Measurements from ENCODE around the gene SLC49A3. TPM values are rescaled to one million over a fixed set of nuclear protein-coding genes. Genes with fewer than 3 reads are reported as not detected.

The SLC49A3 gene
- total RNA-seq, 2 experiments from 2014 or later = 0.23 TPM; not detected in 1

DNA sequence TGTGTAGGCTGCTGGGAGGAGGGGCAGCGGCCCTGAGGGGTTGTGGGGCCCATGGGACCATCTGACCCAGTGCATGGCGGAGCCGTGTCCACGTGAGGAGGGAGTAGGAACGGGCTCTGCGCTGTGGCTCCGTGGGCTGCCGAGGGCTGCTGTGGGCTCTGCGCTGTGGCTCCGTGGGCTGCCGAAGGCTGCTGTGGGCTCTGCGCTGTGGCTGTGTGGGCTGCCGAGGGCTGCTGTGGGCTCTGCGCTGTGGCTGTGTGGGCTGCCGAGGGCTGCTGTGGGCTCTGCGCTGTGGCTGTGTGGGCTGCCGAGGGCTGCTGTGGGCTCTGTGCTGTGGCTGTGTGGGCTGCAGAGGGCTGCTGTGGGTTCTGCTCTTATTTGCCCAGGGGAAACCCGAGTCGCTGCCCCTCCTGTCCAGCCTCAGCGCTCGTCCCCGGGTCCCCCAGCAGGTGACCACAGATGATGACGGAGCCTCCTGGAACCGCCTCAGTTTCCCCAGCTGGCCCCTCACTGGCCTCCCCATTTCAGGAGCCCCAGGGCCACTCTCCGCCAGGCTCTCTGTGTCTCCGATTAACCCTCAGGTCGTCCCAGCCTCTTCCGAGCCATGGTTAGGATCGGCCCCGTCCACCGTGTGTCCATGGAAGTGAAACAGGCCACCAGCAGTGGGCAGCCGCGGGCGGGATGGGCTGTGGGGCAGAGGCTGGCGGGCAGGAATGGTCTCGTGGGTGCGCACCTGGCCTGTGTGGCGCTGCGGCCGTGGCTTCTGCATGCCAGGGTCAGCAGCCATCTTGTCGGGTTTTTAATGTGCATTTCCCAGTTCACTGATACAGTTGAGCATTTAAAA is 36.7 kb upstream of the SLC49A3 start:
- DNase-seq = no peak
- Mint-ChIP-seq H3K27me3 (no peaks in the 10 kb centered on the region), H3K36me3 (ENCODE audit: low read depth) (peaks cover 20% of the 10 kb centered on the region), H3K27ac (no peak overlapping the region), H3K9me3 (no peaks in the 10 kb centered on the region), H3K4me1 (ENCODE audit: low read depth) (peaks cover 4% of the 10 kb centered on the region), H3K4me3 (no peak overlapping the region)
- no peak for ATAC-seq
- ChIA-PET POLR2A (no interaction called here), CTCF (no interaction called here)
- no peak for TF ChIP-seq CTCF (IDR thresholded peaks at IDR 0.05)
- intact Hi-C loops (cut with micrococcal nuclease) = no loop called here

- H3K9me3 Mint-ChIP-seq = no peaks in the 10 kb centered on the region
- POLR2A ChIA-PET = no interaction called here
Observed at GRCh38 chr4:723751-724530, 35.0 kb upstream of the SLC49A3 start.

DNA sequence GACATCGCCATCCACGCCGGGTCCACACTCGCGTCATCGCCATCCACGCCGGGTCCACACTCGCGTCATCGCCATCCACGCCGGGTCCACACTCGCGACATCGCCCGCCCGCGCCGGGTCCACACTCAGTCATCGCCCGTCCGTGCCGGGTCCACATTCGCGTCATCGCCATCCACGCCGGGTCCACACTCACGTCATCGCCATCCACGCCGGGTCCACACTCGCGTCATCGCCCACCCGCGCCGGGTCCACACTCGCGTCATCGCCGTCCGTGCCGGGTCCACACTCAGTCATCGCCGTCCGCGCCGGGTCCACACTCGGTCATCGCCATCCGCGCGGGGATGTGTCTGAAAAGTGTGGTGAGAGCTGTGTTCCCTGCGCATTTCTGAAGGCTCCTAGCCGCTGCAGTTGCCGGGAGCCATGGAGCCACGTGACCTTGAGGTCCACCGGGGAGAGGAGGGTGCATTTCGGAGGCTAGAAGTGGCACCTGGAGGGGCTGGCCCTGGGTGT is 34.0 kb upstream of the SLC49A3 start:
- peaks cover 8% of the 10 kb centered on the region for H3K4me1 Mint-ChIP-seq (ENCODE audit: low read depth)
- POLR2A ChIA-PET = no interaction called here
- ATAC-seq (no peak), DNase-seq (no peak)
- TF ChIP-seq CTCF (IDR thresholded peaks at IDR 0.05) = no peak
- intact Hi-C loops (cut with micrococcal nuclease) = no loop called here
- H3K36me3 Mint-ChIP-seq (ENCODE audit: low read depth) = peaks cover 19% of the 10 kb centered on the region
- H3K27me3 Mint-ChIP-seq = no peaks in the 10 kb centered on the region
- CTCF ChIA-PET = interaction anchor here (1.2 kb wide), 1 partner anchor 20 kb away, joined by 4 read pairs; no protein-coding TSS in a partner anchor
- H3K4me3 Mint-ChIP-seq = no peak overlapping the region
- no peaks in the 10 kb centered on the region for H3K9me3 Mint-ChIP-seq
- H3K27ac Mint-ChIP-seq = no peak overlapping the region

More at GRCh38 chr4:723751-724530, 35.0 kb upstream of the SLC49A3 start:
- Mint-ChIP-seq H3K27ac (no peak overlapping the region), H3K4me3 (no peak overlapping the region), H3K27me3 (no peaks in the 10 kb centered on the region), H3K36me3 (ENCODE audit: low read depth) (peaks cover 19% of the 10 kb centered on the region), H3K4me1 (ENCODE audit: low read depth) (peaks cover 7% of the 10 kb centered on the region)
- no peak for ATAC-seq
- no peak for TF ChIP-seq CTCF (IDR thresholded peaks at IDR 0.05)
- CTCF ChIA-PET = interaction anchor here (1.2 kb wide), 1 partner anchor 19 kb away, joined by 4 read pairs; no protein-coding TSS in a partner anchor
- intact Hi-C loops (cut with micrococcal nuclease) = no loop called here
- DNase-seq = no peak

- Mint-ChIP-seq H3K27ac (no peak overlapping the region), H3K9me3 (no peaks in the 10 kb centered on the region), H3K36me3 (ENCODE audit: low read depth) (peaks cover 19% of the 10 kb centered on the region), H3K4me3 (no peak overlapping the region), H3K4me1 (ENCODE audit: low read depth) (peaks cover 12% of the 10 kb centered on the region), H3K27me3 (no peaks in the 10 kb centered on the region)
- POLR2A ChIA-PET = no interaction called here
- no peak for DNase-seq
- TF ChIP-seq CTCF (IDR thresholded peaks at IDR 0.05) = no peak
- CTCF ChIA-PET = no interaction called here
- intact Hi-C loops (cut with micrococcal nuclease) = no loop called here
- no peak for ATAC-seq
Observed at GRCh38 chr4:722169-722725, 33.3 kb upstream of the SLC49A3 start.

Measured in activated CD8-positive, alpha-beta T cell treated with anti-CD3 and anti-CD28 coated beads for 36 hours (primary cell).